SKM-1 (cell line): Measurements from ENCODE around the gene GNRHR.
A peak's percentile ranks its signal among the peaks of the same experiment; 100 is the strongest.
"Not testable (repeated sequence)": the region's sequence is repeated elsewhere in the genome, so short reads cannot be mapped to it uniquely, and the experiment has no call there.

Source experiments
- DNase-seq: peaks from one replicate; lab custom pipeline; 2025; ENCODE audit not compliant: unreplicated experiment; lab: John Stamatoyannopoulos, UW

Gene GNRHR, protein sequence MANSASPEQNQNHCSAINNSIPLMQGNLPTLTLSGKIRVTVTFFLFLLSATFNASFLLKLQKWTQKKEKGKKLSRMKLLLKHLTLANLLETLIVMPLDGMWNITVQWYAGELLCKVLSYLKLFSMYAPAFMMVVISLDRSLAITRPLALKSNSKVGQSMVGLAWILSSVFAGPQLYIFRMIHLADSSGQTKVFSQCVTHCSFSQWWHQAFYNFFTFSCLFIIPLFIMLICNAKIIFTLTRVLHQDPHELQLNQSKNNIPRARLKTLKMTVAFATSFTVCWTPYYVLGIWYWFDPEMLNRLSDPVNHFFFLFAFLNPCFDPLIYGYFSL

GRCh38 chr4:67754288-67754687 is at the start of gene GNRHR:
Gene GNRHR (minus strand): TSS chr4:67754388. CDS start chr4:67754335, 53 bp downstream.
- no peak for DNase-seq

DNA sequence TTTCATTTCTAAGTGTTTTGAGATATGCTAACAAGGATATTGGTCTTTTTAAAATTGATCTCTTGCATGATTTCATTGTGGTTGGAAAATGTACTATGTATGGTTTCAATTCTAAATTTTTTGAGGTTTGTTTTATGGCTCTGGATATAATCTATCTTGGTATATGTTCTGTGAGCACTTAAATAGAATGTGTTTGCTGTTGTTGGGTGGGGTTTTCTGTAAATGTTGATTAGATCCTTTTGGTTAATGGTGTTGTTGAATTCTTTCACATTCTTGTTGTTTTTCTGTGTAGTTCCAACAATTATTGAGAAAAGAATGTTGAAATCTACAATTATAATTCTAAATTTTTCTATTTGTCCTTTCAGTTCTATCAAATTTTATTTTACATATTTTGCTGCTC is 42.6 kb upstream of the GNRHR start:
- no peak for DNase-seq

DNA sequence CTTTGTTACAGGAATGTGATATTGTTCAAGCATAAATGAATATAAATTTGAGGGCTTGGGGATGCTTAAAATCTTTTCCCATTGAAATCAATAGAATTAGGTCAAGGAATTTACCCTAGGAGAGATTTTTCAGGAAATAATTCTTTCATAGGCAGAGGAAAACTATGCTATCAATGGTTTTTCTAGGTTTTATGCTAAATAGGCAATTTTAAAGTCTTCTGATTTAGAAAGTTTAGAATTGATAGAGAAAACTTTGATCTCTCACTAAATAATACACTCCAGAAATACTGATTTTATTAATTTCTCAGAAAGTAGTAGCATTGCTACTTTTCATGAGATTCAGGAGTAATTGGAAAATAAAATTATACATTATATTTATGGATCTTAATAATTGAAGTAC is 36.5 kb upstream of the GNRHR start:
- DNase-seq, result no peak

GRCh38 chr4:67787311-67787710 is 33.1 kb upstream of the GNRHR start:
- DNase-seq, result no peak

- no peak for DNase-seq
These were observed 31.3 kb upstream of the GNRHR start for GRCh38 chr4:67785528-67785927.

DNA sequence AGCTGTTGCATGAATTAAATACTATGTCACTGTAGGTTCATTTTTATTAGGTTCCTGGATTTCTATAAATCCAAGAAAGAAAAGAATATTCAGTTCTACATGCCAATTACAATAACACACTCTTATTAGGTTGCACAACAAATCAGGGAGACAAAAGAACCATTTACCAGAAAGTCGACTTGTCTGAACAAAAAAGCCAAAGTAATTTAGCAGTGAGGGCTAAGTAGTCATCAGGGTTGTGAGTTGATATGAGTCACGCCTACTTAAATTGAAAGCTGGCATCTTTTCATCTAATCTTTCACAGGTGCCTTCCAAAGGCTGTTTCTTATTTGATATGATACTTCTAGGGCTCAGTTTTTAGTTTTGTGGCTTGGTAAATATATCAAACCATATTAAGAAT is 25.4 kb upstream of the GNRHR start:
- no peak for DNase-seq

- no peak for DNase-seq
These were observed 22.6 kb upstream of the GNRHR start for GRCh38 chr4:67776746-67777145.

- DNase-seq, result no peak
These were observed 16.2 kb upstream of the GNRHR start for GRCh38 chr4:67770422-67770821.

- no peak for DNase-seq
These were observed 11.7 kb upstream of the GNRHR start for GRCh38 chr4:67765928-67766327.

GRCh38 chr4:67765401-67765800 is 11.2 kb upstream of the GNRHR start:
- DNase-seq, result no peak

- no peak for DNase-seq
These were observed 10.0 kb upstream of the GNRHR start for GRCh38 chr4:67764183-67764582.

DNA sequence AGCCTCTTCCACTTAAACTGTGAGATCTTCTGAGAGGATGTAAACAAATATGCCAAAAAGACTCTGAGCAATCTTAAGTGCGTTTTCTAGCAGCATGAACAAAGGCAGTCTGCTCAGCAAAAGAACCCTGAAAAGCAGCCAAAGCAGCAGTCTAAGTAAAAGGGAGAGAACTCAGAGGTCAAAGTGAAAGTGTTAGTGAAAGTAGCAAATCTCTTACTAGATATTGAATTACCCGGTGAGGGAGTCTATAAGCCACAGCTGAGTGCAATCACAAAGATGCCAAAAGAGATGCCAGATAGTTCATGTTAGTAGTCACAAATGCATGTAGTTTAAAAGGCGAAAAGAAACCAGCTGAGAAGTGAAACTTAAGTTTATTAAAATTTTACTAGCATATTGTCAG is 7.9 kb upstream of the GNRHR start:
- no peak for DNase-seq

- DNase-seq, result not testable (repeated sequence)
These were observed 2.8 kb upstream of the GNRHR start for GRCh38 chr4:67756991-67757390.

- DNase-seq, result no peak
These were observed 1.8 kb upstream of the GNRHR start for GRCh38 chr4:67755974-67756373.

GRCh38 chr4:67751260-67751659 is 2.9 kb downstream of the GNRHR start:
- DNase-seq, result no peak

GRCh38 chr4:67750691-67751090 is 3.5 kb downstream of the GNRHR start:
- DNase-seq, result no peak

- no peak for DNase-seq
These were observed 4.9 kb downstream of the GNRHR start for GRCh38 chr4:67749286-67749685.

DNA sequence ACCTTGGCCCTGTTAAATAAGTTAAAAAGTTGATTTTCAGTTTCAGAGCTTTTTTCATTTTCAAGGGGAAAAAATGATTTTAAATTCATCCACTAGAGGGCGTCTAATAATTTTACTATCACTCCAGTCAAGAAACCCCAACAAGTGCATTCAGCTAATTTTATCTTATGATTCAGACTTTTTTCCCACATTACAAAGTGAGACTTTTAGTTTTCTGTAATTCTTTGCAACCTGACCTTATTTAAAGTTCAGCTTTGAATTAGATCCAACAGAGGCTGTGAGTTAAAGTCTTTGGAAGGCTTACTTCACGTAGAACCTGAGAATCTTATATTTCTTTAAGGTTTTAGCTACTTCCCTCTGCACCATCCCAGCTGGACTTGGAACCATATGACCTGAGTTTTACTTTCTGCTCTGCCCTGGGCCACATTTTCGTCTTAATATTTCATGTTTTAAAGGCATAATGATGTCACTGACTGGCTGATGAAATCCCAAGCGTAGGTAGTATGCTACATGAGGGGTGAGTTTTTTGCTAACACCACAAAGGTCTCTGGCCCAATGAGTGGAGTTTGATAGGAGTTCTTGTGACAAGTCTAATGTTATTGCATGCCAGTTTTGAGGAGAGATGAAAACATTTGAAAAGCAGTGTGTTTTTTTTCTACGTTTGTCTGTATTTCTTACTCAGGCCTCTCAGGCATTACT is 7.2 kb downstream of the GNRHR start:
- peak; percentile 10 for DNase-seq

DNA sequence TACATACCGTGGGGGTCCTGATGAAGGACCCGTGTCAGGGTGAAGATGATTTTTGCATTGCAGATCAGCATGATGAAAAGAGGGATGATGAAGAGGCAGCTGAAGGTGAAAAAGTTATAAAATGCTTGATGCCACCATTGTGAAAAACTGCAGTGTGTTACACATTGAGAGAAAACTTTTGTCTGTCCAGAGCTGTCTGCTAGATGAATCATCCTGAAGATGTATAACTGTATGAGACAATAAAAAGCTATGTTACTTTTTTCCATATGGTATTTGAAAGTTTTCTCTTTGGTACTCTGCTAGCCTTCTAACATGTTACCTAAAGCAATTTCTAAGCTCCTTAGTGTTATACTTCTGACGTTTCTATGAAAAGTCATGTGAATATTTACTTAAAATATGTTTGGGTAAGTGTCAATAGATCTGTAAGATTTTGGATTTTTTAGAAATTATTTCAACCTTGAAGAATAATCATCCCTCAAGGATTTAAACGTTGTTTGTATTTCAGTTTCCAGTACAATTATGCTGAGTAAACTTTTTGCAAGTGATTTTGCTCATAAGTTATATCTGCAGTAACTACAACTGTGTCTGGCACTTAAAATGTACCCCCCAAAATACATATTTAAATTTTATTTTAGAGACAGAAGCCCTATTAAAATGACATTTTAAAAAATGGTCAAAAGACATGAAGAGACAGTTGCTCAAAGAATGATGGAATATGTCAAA is 9.5 kb downstream of the GNRHR start:
- no peak for DNase-seq

DNA sequence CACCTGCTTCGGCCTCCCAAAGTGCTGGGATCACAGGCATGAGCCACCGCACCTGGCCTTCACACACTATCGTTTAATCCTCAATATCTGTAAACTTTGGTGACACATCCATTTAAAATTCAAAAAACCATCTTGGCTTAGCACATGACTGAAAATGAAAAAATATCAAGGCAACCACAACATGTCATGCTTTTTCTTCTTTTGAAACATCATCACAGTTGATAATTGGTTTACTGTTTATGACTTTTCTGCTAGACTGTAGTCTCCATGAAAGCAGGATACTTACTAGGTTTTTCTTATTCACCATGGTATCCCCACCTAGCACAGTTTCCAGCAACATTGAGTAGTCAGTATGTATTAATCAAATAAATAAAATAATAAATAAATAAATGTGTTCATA is 11.0 kb downstream of the GNRHR start:
- no peak for DNase-seq

DNA sequence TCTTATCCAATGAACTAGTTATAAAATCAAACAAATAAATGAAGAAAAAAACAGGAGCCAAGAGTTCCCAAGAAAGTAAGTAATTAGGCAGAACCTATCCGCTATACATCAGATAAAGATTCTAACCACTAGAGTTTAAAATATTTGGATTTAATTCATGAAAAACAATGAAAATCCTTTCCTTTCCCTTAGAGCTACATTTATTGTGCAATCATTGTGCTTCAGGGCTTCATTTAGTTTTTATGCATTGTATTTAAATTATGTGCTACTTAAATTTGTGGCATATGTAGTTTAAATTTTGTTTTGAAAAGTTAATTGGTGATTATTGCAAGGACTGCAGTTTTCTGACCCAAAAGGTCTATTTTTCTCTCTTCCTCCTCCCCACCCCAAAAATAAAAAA is 17.9 kb downstream of the GNRHR start:
- DNase-seq, result no peak

GRCh38 chr4:67735325-67735724 is 18.9 kb downstream of the GNRHR start:
- no peak for DNase-seq
